ENCODE measurements around the gene PTEN. TPM values are rescaled to one million over a fixed set of nuclear protein-coding genes. Genes with fewer than 3 reads are reported as not detected.

Gene PTEN
- total and polyA plus RNA-seq, 9 of the 15 experiments (the other 6 are each of a cell fraction or from before 2014, with no cell fraction given), result 8.4 to 56.9 (median 22.2) TPM

DNA sequence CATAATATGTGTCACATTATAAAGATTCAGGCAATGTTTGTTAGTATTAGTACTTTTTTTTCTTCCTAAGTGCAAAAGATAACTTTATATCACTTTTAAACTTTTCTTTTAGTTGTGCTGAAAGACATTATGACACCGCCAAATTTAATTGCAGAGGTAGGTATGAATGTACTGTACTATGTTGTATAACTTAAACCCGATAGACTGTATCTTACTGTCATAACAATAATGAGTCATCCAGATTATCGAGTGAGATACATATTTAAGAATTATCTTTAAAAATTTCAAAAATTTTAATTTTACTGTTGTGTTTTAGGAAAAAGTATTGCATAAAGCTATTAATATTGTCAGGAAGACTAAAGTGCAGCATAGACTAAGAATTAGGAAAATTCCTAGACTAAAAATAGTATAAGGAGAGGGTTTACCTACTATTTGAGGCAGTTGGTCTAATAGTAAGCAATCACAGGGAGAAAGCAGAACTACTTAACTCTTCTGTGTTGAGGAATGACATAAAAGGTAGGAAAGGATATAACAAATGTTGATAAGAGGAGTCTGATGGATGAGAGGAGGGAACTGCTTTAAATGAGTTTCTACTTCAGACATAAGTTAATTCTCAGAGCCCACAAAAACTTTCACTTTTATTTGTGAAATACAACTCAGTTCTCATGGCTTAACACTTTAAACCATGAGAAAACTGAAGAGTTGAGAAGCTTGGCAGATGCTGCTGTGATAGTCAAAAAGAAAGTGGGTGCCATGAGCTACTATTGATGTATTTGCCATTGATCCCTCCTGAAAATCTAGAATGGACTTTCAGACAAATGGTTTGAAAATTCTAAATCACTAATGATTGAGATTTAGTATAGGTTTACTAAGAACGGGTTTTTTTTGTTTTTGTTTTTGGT lies 67.8 kb downstream of the PTEN start:
- ChIA-PET CTCF (ENCODE audit: low intra/inter-chr PET ratio) (no interaction called here), POLR2A (no interaction called here)
- WGBS (ENCODE audit: insufficient coverage, low coverage, missing lambda C conversion rate), result 61% methylated on average over 4 of the region's 4 CpGs
- Histone ChIP-seq H3K9me1 (ENCODE audit: control insufficient read depth, insufficient read depth, low read length) (no peaks in the 10 kb centered on the region), H3K4me1 (replicated peaks in 1 of 2; ENCODE audit: control insufficient read depth in 2 of 2, insufficient read depth in 2 of 2, low read length in 2 of 2) (peaks cover 0 to 9% of the 10 kb centered on the region in 2 experiments; a peak in 3 of 5 replicates), H3K27me3 (ENCODE audit: control insufficient read depth in 2 of 2, insufficient read depth in 2 of 2, low read length in 2 of 2) (no peaks in the 10 kb centered on the region), H2AFZ (ENCODE audit: low read depth, low read length) (no peak overlapping the region), H4K20me1 (replicated peaks; ENCODE audit: control insufficient read depth, insufficient read depth, low read length) (no peaks in the 10 kb centered on the region), H3K4me3 (no peak overlapping the region), H3K9me3 (replicated peaks; ENCODE audit: control insufficient read depth, insufficient read depth, low read depth, low read length) (no peaks in the 10 kb centered on the region), H3K36me3 (ENCODE audit: control insufficient read depth, insufficient read depth, low read length) (peaks cover 21% of the 10 kb centered on the region; the same call in 2 of the 3 replicates), H3K4me2 (ENCODE audit: insufficient read depth, low read length) (no peak overlapping the region), H3K9ac (ENCODE audit: insufficient read depth in 1 of 2, low read depth in 2 of 2, low read length in 2 of 2) (no peak overlapping the region), H3K27ac (ENCODE audit: extremely low read depth, low read depth, low read length) (no peak overlapping the region; the same call in 2 of the 3 replicates), H3K79me2 (ENCODE audit: control insufficient read depth, insufficient read depth, low read length) (peaks cover 28% of the 10 kb centered on the region)
- no peak for ATAC-seq
- no peak for FAIRE-seq
- DNase-seq (ENCODE audit: extremely low read depth in 1 of 4, low spot score in 3 of 4), result no peak
- no TSS peak for BruUV-seq (replicated peaks)
- TF ChIP-seq, protein P1, sequence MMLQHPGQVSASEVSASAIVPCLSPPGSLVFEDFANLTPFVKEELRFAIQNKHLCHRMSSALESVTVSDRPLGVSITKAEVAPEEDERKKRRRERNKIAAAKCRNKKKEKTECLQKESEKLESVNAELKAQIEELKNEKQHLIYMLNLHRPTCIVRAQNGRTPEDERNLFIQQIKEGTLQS (IDR thresholded peaks at IDR 0.05), result 0 out of 2 replicates have a peak, but pooled peaks have one; percentile 14
- TF ChIP-seq, protein P1 (CRISPR knock-in tag; conservative IDR thresholded peaks at IDR 0.05), result no peak
- TF ChIP-seq ZNF354B (CRISPR knock-in tag; IDR thresholded peaks at IDR 0.05), result no peak
- intact Hi-C loops (cut with micrococcal nuclease) (no loop called here), in situ Hi-C loops (cut with MboI) (no loop called here)

DNA sequence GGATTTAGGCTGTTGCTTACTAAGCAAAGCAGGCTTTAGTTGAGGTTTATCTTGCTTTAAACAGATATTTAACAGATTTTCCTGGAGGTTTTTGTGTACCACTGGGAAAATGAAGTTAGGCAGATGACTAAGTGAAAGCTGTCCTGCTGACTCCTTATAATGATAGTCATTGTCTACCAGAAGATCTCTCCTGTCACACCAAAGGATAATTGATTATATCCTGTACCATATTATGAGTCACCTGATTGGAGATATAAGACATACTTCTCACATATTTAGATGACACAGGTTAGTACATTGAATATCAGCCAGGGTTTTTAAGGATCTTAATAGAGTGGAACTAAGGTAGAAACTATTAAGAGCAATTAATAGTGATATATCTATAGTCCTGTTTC lies 68.4 kb downstream of the PTEN start:
- Histone ChIP-seq H3K79me2 (ENCODE audit: control insufficient read depth, insufficient read depth, low read length) (peaks cover 24% of the 10 kb centered on the region), H2AFZ (ENCODE audit: low read depth, low read length) (no peak overlapping the region), H3K9ac (ENCODE audit: insufficient read depth in 1 of 2, low read depth in 2 of 2, low read length in 2 of 2) (no peak overlapping the region), H3K36me3 (ENCODE audit: control insufficient read depth, insufficient read depth, low read length) (peaks cover 25% of the 10 kb centered on the region; the same call in 1 of the 3 replicates), H3K4me3 (no peak overlapping the region), H3K4me2 (ENCODE audit: insufficient read depth, low read length) (no peak overlapping the region), H3K27ac (ENCODE audit: extremely low read depth, low read depth, low read length) (no peak overlapping the region; the same call in 2 of the 3 replicates), H4K20me1 (replicated peaks; ENCODE audit: control insufficient read depth, insufficient read depth, low read length) (no peaks in the 10 kb centered on the region), H3K27me3 (ENCODE audit: control insufficient read depth in 2 of 2, insufficient read depth in 2 of 2, low read length in 2 of 2) (no peaks in the 10 kb centered on the region), H3K4me1 (replicated peaks in 1 of 2; ENCODE audit: control insufficient read depth in 2 of 2, insufficient read depth in 2 of 2, low read length in 2 of 2) (peaks cover 0 to 7% of the 10 kb centered on the region in 2 experiments; a peak in 1 of 5 replicates), H3K9me1 (ENCODE audit: control insufficient read depth, insufficient read depth, low read length) (no peaks in the 10 kb centered on the region), H3K9me3 (replicated peaks; ENCODE audit: control insufficient read depth, insufficient read depth, low read depth, low read length) (no peaks in the 10 kb centered on the region)
- intact Hi-C loops (cut with micrococcal nuclease) (no loop called here), in situ Hi-C loops (cut with MboI) (no loop called here)
- POLR2A ChIA-PET, result no interaction called here
- DNase-seq (ENCODE audit: extremely low read depth in 1 of 4, low spot score in 3 of 4) (no peak), ATAC-seq (peak; percentile 38; the same call in 2 of the 3 replicates), FAIRE-seq (peak; percentile 32)
- CTCF ChIA-PET (ENCODE audit: low intra/inter-chr PET ratio), result no interaction called here
- no TSS peak for BruUV-seq (replicated peaks)
- TF ChIP-seq MAFF (IDR thresholded peaks at IDR 0.05; ENCODE audit: low read length) (no peak), CREBBP (IDR thresholded peaks at IDR 0.05; ENCODE audit: low read depth, low read length) (no peak), MEIS2 (IDR thresholded peaks at IDR 0.05; ENCODE audit: partially characterized antibody) (peak; percentile 87), CBFA2T3 (IDR thresholded peaks at IDR 0.05) (peak; percentile 41; the same call in 1 of the 2 replicates)
- TF ChIP-seq, protein P2, sequence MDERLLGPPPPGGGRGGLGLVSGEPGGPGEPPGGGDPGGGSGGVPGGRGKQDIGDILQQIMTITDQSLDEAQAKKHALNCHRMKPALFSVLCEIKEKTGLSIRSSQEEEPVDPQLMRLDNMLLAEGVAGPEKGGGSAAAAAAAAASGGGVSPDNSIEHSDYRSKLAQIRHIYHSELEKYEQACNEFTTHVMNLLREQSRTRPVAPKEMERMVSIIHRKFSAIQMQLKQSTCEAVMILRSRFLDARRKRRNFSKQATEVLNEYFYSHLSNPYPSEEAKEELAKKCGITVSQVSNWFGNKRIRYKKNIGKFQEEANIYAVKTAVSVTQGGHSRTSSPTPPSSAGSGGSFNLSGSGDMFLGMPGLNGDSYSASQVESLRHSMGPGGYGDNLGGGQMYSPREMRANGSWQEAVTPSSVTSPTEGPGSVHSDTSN (CRISPR knock-in tag; IDR thresholded peaks at IDR 0.05; ENCODE audit: low read depth), result no peak
- TF ChIP-seq, protein P2 (tag; conservative IDR thresholded peaks at IDR 0.05; ENCODE audit: low read depth), result peak; percentile 67; the same call in 1 of the 2 replicates
- TF ChIP-seq, protein P3, sequence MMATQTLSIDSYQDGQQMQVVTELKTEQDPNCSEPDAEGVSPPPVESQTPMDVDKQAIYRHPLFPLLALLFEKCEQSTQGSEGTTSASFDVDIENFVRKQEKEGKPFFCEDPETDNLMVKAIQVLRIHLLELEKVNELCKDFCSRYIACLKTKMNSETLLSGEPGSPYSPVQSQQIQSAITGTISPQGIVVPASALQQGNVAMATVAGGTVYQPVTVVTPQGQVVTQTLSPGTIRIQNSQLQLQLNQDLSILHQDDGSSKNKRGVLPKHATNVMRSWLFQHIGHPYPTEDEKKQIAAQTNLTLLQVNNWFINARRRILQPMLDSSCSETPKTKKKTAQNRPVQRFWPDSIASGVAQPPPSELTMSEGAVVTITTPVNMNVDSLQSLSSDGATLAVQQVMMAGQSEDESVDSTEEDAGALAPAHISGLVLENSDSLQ (IDR thresholded peaks at IDR 0.05), result peak; percentile 71

All from K562 (cell line).